ENCODE measurements around the gene KLHL29.

GRCh38 chr2:23475036-23475435, 90.1 kb downstream of the KLHL29 start:
- TF ChIP-seq EZH2 (IDR thresholded peaks at IDR 0.05; ENCODE audit: insufficient read depth, poor library complexity, severe bottlenecking) (no peak), EZH2phosphoT487 (IDR thresholded peaks at IDR 0.05; ENCODE audit: insufficient read depth, low read depth) (no peak)

Data from GM23248 (cell line).